ENCODE data around the gene RPS14. TPM values are rescaled to one million over a fixed set of nuclear protein-coding genes. Genes with fewer than 3 reads are reported as not detected.

The RPS14 gene
- total and polyA plus RNA-seq, 10 of the 15 experiments (the other 5 are each of a cell fraction or from before 2014, with no cell fraction given): 2,295 to 4,047 (median 2,787) TPM

DNA sequence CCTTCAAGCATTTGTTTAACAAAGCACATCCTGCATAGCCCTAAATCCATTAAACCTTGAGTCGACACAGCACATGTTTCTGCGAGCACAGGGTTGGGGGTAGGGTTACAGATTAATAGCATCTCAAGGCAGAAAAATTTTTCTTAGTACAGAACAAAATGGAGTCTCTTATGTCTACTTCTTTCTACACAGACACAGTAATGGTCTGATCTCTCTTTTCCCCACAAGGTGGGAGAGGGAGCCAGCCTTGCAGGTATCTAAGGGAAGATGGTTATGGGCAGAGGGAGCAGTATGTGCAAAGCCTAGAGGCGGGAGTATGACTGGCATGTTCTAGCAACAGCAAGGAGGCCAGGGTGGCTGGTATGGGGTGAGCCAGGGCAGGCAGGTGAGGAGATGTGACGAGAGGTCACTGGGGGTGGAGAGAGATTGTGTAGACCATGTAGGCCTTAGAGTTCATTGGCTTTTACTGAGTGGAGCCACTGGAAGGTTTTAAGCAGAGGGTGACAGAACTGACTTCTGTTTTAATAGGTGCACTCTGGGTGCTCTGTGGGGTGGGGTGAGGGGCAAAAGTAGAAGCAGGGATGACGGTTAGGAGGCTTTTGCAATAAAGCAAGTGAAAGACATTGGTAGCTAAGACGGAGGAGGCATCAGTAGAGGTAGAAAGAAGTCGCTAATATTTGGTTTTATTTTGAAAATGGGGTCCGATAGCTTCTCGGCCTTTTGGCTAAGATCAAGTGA is 5.1 kb upstream of the RPS14 start:
- in situ Hi-C loops (cut with MboI): loop anchor here (5.0 to 10.0 kb wide), 2 partner anchors 200 to 393 kb away; partner anchors contain the start of gene IRGM
- no peak overlapping the region for H2AFZ ChIP-seq (ENCODE audit: control insufficient read depth, low read depth, low read length)
- CTCF ChIA-PET: interaction anchor here (0.6 to 11.8 kb wide), 4 partner anchors 15 to 90 kb away, joined by 3 to 229 read pairs (median 68); no protein-coding TSS in a partner anchor
- TF ChIP-seq, protein P1, sequence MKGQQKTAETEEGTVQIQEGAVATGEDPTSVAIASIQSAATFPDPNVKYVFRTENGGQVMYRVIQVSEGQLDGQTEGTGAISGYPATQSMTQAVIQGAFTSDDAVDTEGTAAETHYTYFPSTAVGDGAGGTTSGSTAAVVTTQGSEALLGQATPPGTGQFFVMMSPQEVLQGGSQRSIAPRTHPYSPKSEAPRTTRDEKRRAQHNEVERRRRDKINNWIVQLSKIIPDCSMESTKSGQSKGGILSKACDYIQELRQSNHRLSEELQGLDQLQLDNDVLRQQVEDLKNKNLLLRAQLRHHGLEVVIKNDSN (IDR thresholded peaks at IDR 0.05; ENCODE audit: borderline replicate concordance, extremely low read length, insufficient read depth, low read depth, low read length): no peak
- TF ChIP-seq TCF3 (IDR thresholded peaks at IDR 0.05; ENCODE audit: borderline replicate concordance, insufficient read depth, low read depth, low read length) (no peak), DPF2 (IDR thresholded peaks at IDR 0.05) (no peak), CREB1 (IDR thresholded peaks at IDR 0.05; ENCODE audit: low read depth) (no peak), SMAD5 (IDR thresholded peaks at IDR 0.05; ENCODE audit: low read depth) (no peak), IRF4 (IDR thresholded peaks at IDR 0.05; ENCODE audit: low read depth, low read length) (no peak), BCL11A (IDR thresholded peaks at IDR 0.05; ENCODE audit: low read depth, low read length) (no peak), GATAD2B (conservative IDR thresholded peaks at IDR 0.05; ENCODE audit: low read depth) (no peak), TCF7 (IDR thresholded peaks at IDR 0.05; ENCODE audit: borderline replicate concordance) (no peak), SP1 (IDR thresholded peaks at IDR 0.05; ENCODE audit: low read depth, low read length) (no peak), ZZZ3 (IDR thresholded peaks at IDR 0.05; ENCODE audit: control insufficient read depth, insufficient read length, low read depth) (no peak), JUNB (IDR thresholded peaks at IDR 0.05) (no peak), FOS (IDR thresholded peaks at IDR 0.05; ENCODE audit: borderline replicate concordance, extremely low read depth, insufficient read length) (no peak), EP300 (IDR thresholded peaks at IDR 0.05; ENCODE audit: borderline replicate concordance in 1 of 2, control insufficient read depth in 1 of 2, low read depth in 2 of 2, low read length in 2 of 2) (no peak)
- TF ChIP-seq, protein P2, sequence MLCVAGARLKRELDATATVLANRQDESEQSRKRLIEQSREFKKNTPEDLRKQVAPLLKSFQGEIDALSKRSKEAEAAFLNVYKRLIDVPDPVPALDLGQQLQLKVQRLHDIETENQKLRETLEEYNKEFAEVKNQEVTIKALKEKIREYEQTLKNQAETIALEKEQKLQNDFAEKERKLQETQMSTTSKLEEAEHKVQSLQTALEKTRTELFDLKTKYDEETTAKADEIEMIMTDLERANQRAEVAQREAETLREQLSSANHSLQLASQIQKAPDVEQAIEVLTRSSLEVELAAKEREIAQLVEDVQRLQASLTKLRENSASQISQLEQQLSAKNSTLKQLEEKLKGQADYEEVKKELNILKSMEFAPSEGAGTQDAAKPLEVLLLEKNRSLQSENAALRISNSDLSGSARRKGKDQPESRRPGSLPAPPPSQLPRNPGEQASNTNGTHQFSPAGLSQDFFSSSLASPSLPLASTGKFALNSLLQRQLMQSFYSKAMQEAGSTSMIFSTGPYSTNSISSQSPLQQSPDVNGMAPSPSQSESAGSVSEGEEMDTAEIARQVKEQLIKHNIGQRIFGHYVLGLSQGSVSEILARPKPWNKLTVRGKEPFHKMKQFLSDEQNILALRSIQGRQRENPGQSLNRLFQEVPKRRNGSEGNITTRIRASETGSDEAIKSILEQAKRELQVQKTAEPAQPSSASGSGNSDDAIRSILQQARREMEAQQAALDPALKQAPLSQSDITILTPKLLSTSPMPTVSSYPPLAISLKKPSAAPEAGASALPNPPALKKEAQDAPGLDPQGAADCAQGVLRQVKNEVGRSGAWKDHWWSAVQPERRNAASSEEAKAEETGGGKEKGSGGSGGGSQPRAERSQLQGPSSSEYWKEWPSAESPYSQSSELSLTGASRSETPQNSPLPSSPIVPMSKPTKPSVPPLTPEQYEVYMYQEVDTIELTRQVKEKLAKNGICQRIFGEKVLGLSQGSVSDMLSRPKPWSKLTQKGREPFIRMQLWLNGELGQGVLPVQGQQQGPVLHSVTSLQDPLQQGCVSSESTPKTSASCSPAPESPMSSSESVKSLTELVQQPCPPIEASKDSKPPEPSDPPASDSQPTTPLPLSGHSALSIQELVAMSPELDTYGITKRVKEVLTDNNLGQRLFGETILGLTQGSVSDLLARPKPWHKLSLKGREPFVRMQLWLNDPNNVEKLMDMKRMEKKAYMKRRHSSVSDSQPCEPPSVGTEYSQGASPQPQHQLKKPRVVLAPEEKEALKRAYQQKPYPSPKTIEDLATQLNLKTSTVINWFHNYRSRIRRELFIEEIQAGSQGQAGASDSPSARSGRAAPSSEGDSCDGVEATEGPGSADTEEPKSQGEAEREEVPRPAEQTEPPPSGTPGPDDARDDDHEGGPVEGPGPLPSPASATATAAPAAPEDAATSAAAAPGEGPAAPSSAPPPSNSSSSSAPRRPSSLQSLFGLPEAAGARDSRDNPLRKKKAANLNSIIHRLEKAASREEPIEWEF (IDR thresholded peaks at IDR 0.05; ENCODE audit: insufficient replicate concordance, low read depth, low read length): no peak
- TF ChIP-seq, protein P3, sequence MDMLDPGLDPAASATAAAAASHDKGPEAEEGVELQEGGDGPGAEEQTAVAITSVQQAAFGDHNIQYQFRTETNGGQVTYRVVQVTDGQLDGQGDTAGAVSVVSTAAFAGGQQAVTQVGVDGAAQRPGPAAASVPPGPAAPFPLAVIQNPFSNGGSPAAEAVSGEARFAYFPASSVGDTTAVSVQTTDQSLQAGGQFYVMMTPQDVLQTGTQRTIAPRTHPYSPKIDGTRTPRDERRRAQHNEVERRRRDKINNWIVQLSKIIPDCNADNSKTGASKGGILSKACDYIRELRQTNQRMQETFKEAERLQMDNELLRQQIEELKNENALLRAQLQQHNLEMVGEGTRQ (IDR thresholded peaks at IDR 0.05; ENCODE audit: borderline replicate concordance, low read depth, low read length): no peak

More for the DNA sequence above, 5.1 kb upstream of the RPS14 start:
- no peaks in the 10 kb centered on the region; the same call in 1 of the 2 replicates for H3K79me2 ChIP-seq (ENCODE audit: control insufficient read depth, insufficient read depth, low read length)
- FAIRE-seq (no peak), ATAC-seq (no peak), DNase-seq (ENCODE audit: low read depth, low spot score) (no peak)
- no peaks in the 10 kb centered on the region for H4K20me1 ChIP-seq (ENCODE audit: control insufficient read depth, insufficient read depth)
- intact Hi-C loops (cut with micrococcal nuclease; ENCODE audit: unreplicated experiment): loop anchor here (5.0 to 10.0 kb wide), 4 partner anchors 108 to 393 kb away; partner anchors contain the start of gene IRGM
- 56% methylated on average over 9 of the region's 9 CpGs for WGBS (ENCODE audit: insufficient coverage, insufficient replicate concordance, low lambda C conversion rate, missing lambda C conversion rate)
- BruUV-seq (replicated peaks): no TSS peak
- H3K4me2 ChIP-seq (ENCODE audit: control insufficient read depth, insufficient read depth): no peak overlapping the region
- H3K27ac ChIP-seq (ENCODE audit: control insufficient read depth, insufficient read depth): no peak overlapping the region
- ChIA-PET RAD21 (ENCODE audit: unreplicated experiment) (interaction anchor here (1.4 to 9.0 kb wide), 3 partner anchors 34 to 106 kb away, joined by 3 to 143 read pairs (median 62); no protein-coding TSS in a partner anchor), POLR2A (interaction anchor here (0.7 kb wide), 1 partner anchor 400 kb away, joined by 3 read pairs; no protein-coding TSS in a partner anchor), SMC1A (ENCODE audit: uncharacterized antibody, unreplicated experiment) (interaction anchor here (1.6 kb wide), 1 partner anchor 35 kb away, joined by 7 read pairs; no protein-coding TSS in a partner anchor)
- H3K9ac ChIP-seq (ENCODE audit: control insufficient read depth, insufficient read depth, low read length): no peak overlapping the region
- H3K36me3 ChIP-seq (ENCODE audit: control insufficient read depth in 2 of 2, insufficient read depth in 2 of 2, low read length in 1 of 2): no peaks in the 10 kb centered on the region
- H3K27me3 ChIP-seq (replicated peaks in 1 of 2; ENCODE audit: control insufficient read depth in 2 of 2, insufficient read depth in 2 of 2, low read length in 1 of 2): no peaks in the 10 kb centered on the region
- H3K4me1 ChIP-seq (ENCODE audit: control insufficient read depth, insufficient read depth, low read length): peaks cover 20% of the 10 kb centered on the region
- no peaks in the 10 kb centered on the region for H3K9me3 ChIP-seq (replicated peaks; ENCODE audit: control insufficient read depth, insufficient read depth, low read length)
- no peak overlapping the region for H3K4me3 ChIP-seq

Measured in GM12878 (cell line).